SU-DHL-6 (cell line): ENCODE results near the gene RGS6.

ENCODE experiments used
- H2AFZ ChIP-seq: fragments of 200-600 bp; sonication (generic); 2 replicates; pipeline ENCODE4 v1.6.1; 2014; ENCODE audit warnings: low read depth, mild to moderate bottlenecking, moderate library complexity, mixed read lengths, antibody characterized with exemption, low read length; ENCODE audit not compliant: severe bottlenecking
- H3F3A ChIP-seq: fragments of 200-600 bp; shearing (Covaris generic); 2 replicates; pipeline ENCODE4 v1.6.0; 2016; ENCODE audit warnings: antibody characterized with exemption, mild to moderate bottlenecking; ENCODE audit not compliant: insufficient read depth
- H3K27ac ChIP-seq: fragments of 200-600 bp; sonication (generic); 2 replicates; pipeline ENCODE4 v1.5.1; 2016; ENCODE audit warnings: low read depth, mild to moderate bottlenecking, low read length, moderate library complexity, mixed read lengths
- H3K27me3 ChIP-seq: fragments of 200-600 bp; sonication (generic), shearing (Covaris generic); 2 replicates; pipeline ENCODE4 v1.6.0; 2014; ENCODE audit warnings: mild to moderate bottlenecking, low read length
- H3K36me3 ChIP-seq: fragments of 200-600 bp; sonication (generic); 2 replicates; pipeline ENCODE4 v1.6.1; 2014; ENCODE audit warnings: mild to moderate bottlenecking, low read length, mixed read lengths
- H3K4me2 ChIP-seq: fragments of 300-600, 200-600 bp; shearing (Covaris generic), sonication (generic); 2 replicates; pipeline ENCODE4 v1.6.0; 2014; ENCODE audit warnings: low read length, low read depth, mild to moderate bottlenecking; ENCODE audit not compliant: poor library complexity, severe bottlenecking
- H3K4me3 ChIP-seq: fragments of 200-600 bp; sonication (generic); 2 replicates; pipeline ENCODE4 v1.5.1; 2014; ENCODE audit warnings: antibody characterized with exemption, low read length, mild to moderate bottlenecking, mixed read lengths; ENCODE audit not compliant: insufficient read depth, poor library complexity, severe bottlenecking
- H3K79me2 ChIP-seq: fragments of 200-600 bp; sonication (generic); 2 replicates; pipeline ENCODE4 v1.6.1; 2014; ENCODE audit warnings: mild to moderate bottlenecking, low read length, moderate library complexity; ENCODE audit not compliant: insufficient read depth
- H3K9ac ChIP-seq: fragments of 200-600 bp; sonication (generic); 2 replicates; pipeline ENCODE4 v1.7.0; 2014; ENCODE audit warnings: mild to moderate bottlenecking, low read length
- H3K9me2 ChIP-seq: fragments of 200-600 bp; sonication (generic); replicated peaks from 2 replicates; pipeline ENCODE4 v1.6.1; 2014; ENCODE audit warnings: low read length; ENCODE audit not compliant: insufficient read depth
- H3K9me3 ChIP-seq: fragments of 200-600 bp; sonication (generic); 2 replicates; pipeline ENCODE4 v1.6.1; 2014; ENCODE audit warnings: low read length, mixed read lengths; ENCODE audit not compliant: insufficient read depth
- H4K20me1 ChIP-seq: fragments of 200-600 bp; sonication (generic); 2 replicates; pipeline ENCODE4 v1.6.1; 2014; ENCODE audit warnings: low read depth, mild to moderate bottlenecking, antibody characterized with exemption, low read length, moderate library complexity, mixed read lengths
- CTCF ChIP-seq: fragments of 200-600 bp; sonication (generic); IDR thresholded peaks from one replicate; pipeline ENCODE4 v1.5.1; 2017; ENCODE audit warnings: antibody characterized with exemption, mild to moderate bottlenecking, low read length, moderate library complexity; ENCODE audit not compliant: insufficient read depth, poor library complexity, severe bottlenecking
- EZH2phosphoT487 ChIP-seq: fragments of 200-600 bp; sonication (generic), shearing (Covaris generic); conservative IDR thresholded peaks from 2 replicates; pipeline ENCODE4 v1.6.1; 2018; ENCODE audit warnings: mild to moderate bottlenecking, antibody characterized with exemption, low read length, moderate library complexity, mixed read lengths

RGS6 gene

GRCh38 chr14:72543341-72543740 is 611.1 kb downstream of the RGS6 start:
- Histone ChIP-seq H3K4me2 (no peak overlapping the region), H3K36me3 (no peaks in the 10 kb centered on the region), H3K27me3 (no peaks in the 10 kb centered on the region), H3K9me3 (no peaks in the 10 kb centered on the region), H2AFZ (no peak overlapping the region), H4K20me1 (no peaks in the 10 kb centered on the region), H3K4me3 (no peak overlapping the region), H3K9me2 (no peaks in the 10 kb centered on the region), H3F3A (no peaks in the 10 kb centered on the region), H3K9ac (no peak overlapping the region), H3K79me2 (no peaks in the 10 kb centered on the region), H3K27ac (no peak overlapping the region)
- TF ChIP-seq EZH2phosphoT487 (no peak), CTCF (no peak)

GRCh38 chr14:72544615-72545387 is 612.6 kb downstream of the RGS6 start:
- Histone ChIP-seq H3K9ac (no peak overlapping the region), H3K79me2 (no peaks in the 10 kb centered on the region), H3K27ac (no peak overlapping the region), H3K4me3 (no peak overlapping the region), H4K20me1 (no peaks in the 10 kb centered on the region), H3K4me2 (no peak overlapping the region), H3K36me3 (no peaks in the 10 kb centered on the region), H3F3A (no peaks in the 10 kb centered on the region), H2AFZ (no peak overlapping the region), H3K9me2 (no peaks in the 10 kb centered on the region), H3K27me3 (no peaks in the 10 kb centered on the region), H3K9me3 (no peaks in the 10 kb centered on the region)
- TF ChIP-seq CTCF, result no peak
- TF ChIP-seq EZH2phosphoT487, result no peak

GRCh38 chr14:72545411-72546311 is 613.4 kb downstream of the RGS6 start:
- Histone ChIP-seq H3K27ac (no peak overlapping the region), H3K9ac (no peak overlapping the region), H4K20me1 (no peaks in the 10 kb centered on the region), H3K9me2 (no peaks in the 10 kb centered on the region), H3K36me3 (no peaks in the 10 kb centered on the region), H3K9me3 (no peaks in the 10 kb centered on the region), H3K4me3 (no peak overlapping the region), H3K4me2 (no peak overlapping the region), H3F3A (no peaks in the 10 kb centered on the region), H3K27me3 (no peaks in the 10 kb centered on the region), H3K79me2 (no peaks in the 10 kb centered on the region), H2AFZ (no peak overlapping the region)
- TF ChIP-seq CTCF (no peak), EZH2phosphoT487 (no peak)
